Liver (tissue), 9 donors: ENCODE measurements around the gene SBF2. TPM values are rescaled to one million over a fixed set of nuclear protein-coding genes. Genes with fewer than 3 reads are reported as not detected.

Source experiments
- DNase-seq: peaks from one replicate; pipeline ENCODE4 v3.0.0-alpha.2; 2017; ENCODE audit warnings: low spot score
- H3K27ac ChIP-seq, 2 donors: one replicate each; pipeline ENCODE4 v1.7.0; 2013; ENCODE audit warnings: inconsistent platforms in 2 of 2, low read length in 2 of 2, control low read depth in 1 of 2, low read depth in 1 of 2, mild to moderate bottlenecking in 1 of 2
- H3K27me3 ChIP-seq, 4 donors: one replicate each; pipeline versions ENCODE4 v1.6.1 to v1.7.0; 2013; ENCODE audit warnings: low read length in 3 of 4, inconsistent platforms in 1 of 4, mild to moderate bottlenecking in 1 of 4, moderate library complexity in 1 of 4; ENCODE audit not compliant: control insufficient read depth in 4 of 4, insufficient read depth in 4 of 4
- H3K36me3 ChIP-seq, 4 donors: one replicate each; pipeline versions ENCODE4 v1.6.1 to v1.7.0; 2013; ENCODE audit warnings: low read length in 3 of 4, mild to moderate bottlenecking in 3 of 4, low read depth in 1 of 4, moderate library complexity in 1 of 4; ENCODE audit not compliant: control insufficient read depth in 4 of 4, insufficient read depth in 3 of 4
- H3K4me1 ChIP-seq, 4 donors: one replicate each; pipeline versions ENCODE4 v1.6.1 to v1.7.0; 2013; ENCODE audit warnings: low read length in 3 of 4, mild to moderate bottlenecking in 3 of 4, moderate library complexity in 1 of 4; ENCODE audit not compliant: control insufficient read depth in 4 of 4, insufficient read depth in 4 of 4
- H3K4me3 ChIP-seq, 3 donors: one replicate each; pipeline versions ENCODE4 v1.6.1 to v1.7.0; 2013; ENCODE audit warnings: low read length in 3 of 3, control low read depth in 1 of 3, low read depth in 1 of 3, mild to moderate bottlenecking in 1 of 3
- H3K9ac ChIP-seq, 2 donors: one replicate each; pipeline ENCODE4 v1.7.0; 2013; ENCODE audit warnings: low read length in 2 of 2, mild to moderate bottlenecking in 2 of 2, moderate library complexity in 2 of 2, control low read depth in 1 of 2, low read depth in 1 of 2
- H3K9me3 ChIP-seq, 4 donors: one replicate each; pipeline versions ENCODE4 v1.6.1 to v1.7.0; 2013; ENCODE audit warnings: low read length in 3 of 4; ENCODE audit not compliant: control insufficient read depth in 4 of 4
- ATF3 ChIP-seq: IDR thresholded peaks from 2 replicates; pipeline ENCODE4 v1.6.1; 2016; ENCODE audit warnings: antibody characterized with exemption
- CTCF ChIP-seq: fragments of 150-350 bp; IDR thresholded peaks from 2 replicates; pipeline ENCODE4 v1.5.1; 2017; ENCODE audit warnings: improper control_type of control experiment, low read depth, low read length; ENCODE audit not compliant: missing input control
- FOXA1 ChIP-seq: IDR thresholded peaks from 2 replicates; pipeline ENCODE4 v1.6.1; 2016; ENCODE audit warnings: antibody characterized with exemption
- FOXA2 ChIP-seq: IDR thresholded peaks from 2 replicates; pipeline ENCODE4 v1.6.1; 2016; ENCODE audit warnings: antibody characterized with exemption
- GABPA ChIP-seq, 2 donors: IDR thresholded peaks in 1 of 2; conservative IDR thresholded peaks in 1 of 2; 2 replicates each; pipeline ENCODE4 v1.6.1; 2016; ENCODE audit warnings: antibody characterized with exemption in 2 of 2, mild to moderate bottlenecking in 1 of 2, moderate library complexity in 1 of 2
- HNF4A ChIP-seq, 2 donors: conservative IDR thresholded peaks; 2 replicates each; pipeline ENCODE4 v1.6.1; 2016; ENCODE audit warnings: antibody characterized with exemption in 2 of 2, mild to moderate bottlenecking in 2 of 2
- HNF4G ChIP-seq: IDR thresholded peaks from 2 replicates; pipeline ENCODE4 v1.6.1; 2016; ENCODE audit warnings: antibody characterized with exemption
- JUND ChIP-seq, 2 donors: IDR thresholded peaks; 2 replicates each; pipeline ENCODE4 v1.6.1; 2016; ENCODE audit warnings: antibody characterized with exemption in 2 of 2
- MAX ChIP-seq: IDR thresholded peaks from 2 replicates; pipeline ENCODE4 v1.6.1; 2016; ENCODE audit warnings: antibody characterized with exemption
- NR2F2 ChIP-seq: IDR thresholded peaks from 2 replicates; pipeline ENCODE4 v1.6.1; 2016; ENCODE audit warnings: antibody characterized with exemption
- RAD21 ChIP-seq, 2 donors: IDR thresholded peaks; 2 replicates each; pipeline ENCODE4 v1.6.1; 2016; ENCODE audit warnings: antibody characterized with exemption in 2 of 2, mild to moderate bottlenecking in 2 of 2
- REST ChIP-seq: IDR thresholded peaks from 2 replicates; pipeline ENCODE4 v1.6.1; 2016; ENCODE audit warnings: antibody characterized with exemption, mild to moderate bottlenecking
- RXRA ChIP-seq, 2 donors: IDR thresholded peaks; 2 replicates each; pipeline ENCODE4 v1.6.1; 2017 to 2018; ENCODE audit warnings: antibody characterized with exemption in 2 of 2, mild to moderate bottlenecking in 1 of 2
- SP1 ChIP-seq: IDR thresholded peaks from 2 replicates; pipeline ENCODE4 v1.6.1; 2018; ENCODE audit warnings: antibody characterized with exemption, mild to moderate bottlenecking
- TAF1 ChIP-seq: conservative IDR thresholded peaks from 2 replicates; pipeline ENCODE4 v1.6.1; 2016; ENCODE audit warnings: antibody characterized with exemption, mild to moderate bottlenecking
- YY1 ChIP-seq: IDR thresholded peaks from 2 replicates; pipeline ENCODE4 v1.6.1; 2016; ENCODE audit warnings: antibody characterized with exemption, mild to moderate bottlenecking
- ZBTB33 ChIP-seq: IDR thresholded peaks from 2 replicates; pipeline ENCODE4 v1.6.1; 2016; ENCODE audit warnings: antibody characterized with exemption
- WGBS: extraction: QIAGEN DNeasy Blood & Tissue Kit; methylation state at CpG from one replicate; pipeline ENCODE4 v1.1.7; 2013; 5-methylcytosine and 5-hydroxymethylcytosine counted together
- polyA plus RNA-seq, 2 donors: library from polyadenylated mRNA; stranded (reverse) in 1 of 2; unstranded in 1 of 2; fragments of 200-250 nt in 1 of 2; fragments of >200 nt in 1 of 2; fragmentation: Nextera tagmentation in 1 of 2; extraction: Ambion mirVana in 1 of 2; gene quantifications; one replicate each; pipeline versions ENCODE4 v1.2.1 to v1.2.3, GENCODE V29; 2013 to 2015
- total RNA-seq, 2 donors: library from RNA; depleted of rRNA; stranded (reverse); fragments of >200 nt; gene quantifications; one replicate each; pipeline ENCODE4 v1.2.3, GENCODE V29; 2014
- donor health status: healthy.
- donor health status: healthy.
- donor health status: healthy.
- donor health status: healthy.
- donor health status: healthy.

SBF2 gene
- total and polyA plus RNA-seq, 4 donors: 7.5 to 31.3 (median 14.7) TPM

- no peaks in the 10 kb centered on the region for H3K36me3 ChIP-seq
- H3K27ac ChIP-seq: no peak overlapping the region
- no peaks in the 10 kb centered on the region for H3K4me1 ChIP-seq
- H3K9me3 ChIP-seq: peaks cover 0 to 3% (median 0%) of the 10 kb centered on the region in 4 donors
- no peaks in the 10 kb centered on the region for H3K27me3 ChIP-seq
- H3K4me3 ChIP-seq: no peak overlapping the region
- WGBS: 95% methylated on average over 1 of the region's 1 CpG
- DNase-seq: no peak
- H3K9ac ChIP-seq: no peak overlapping the region
- TF ChIP-seq REST: no peak
- no peak for TF ChIP-seq CTCF
- no peak for TF ChIP-seq HNF4A (conservative IDR thresholded peaks at IDR 0.05)
Observed at GRCh38 chr11:10201343-10201742, 92.7 kb downstream of the SBF2 start.

- no peak for TF ChIP-seq HNF4A (conservative IDR thresholded peaks at IDR 0.05)
- no peak for TF ChIP-seq ATF3
- no peak for TF ChIP-seq SP1
- no peak for TF ChIP-seq YY1
- no peak for TF ChIP-seq GABPA (IDR thresholded peaks at IDR 0.05 in 1 of 2, conservative IDR thresholded peaks at IDR 0.05 in 1 of 2)
- no peak for TF ChIP-seq JUND (IDR thresholded peaks at IDR 0.05)
- no peak for TF ChIP-seq ZBTB33
- no peak for TF ChIP-seq MAX
- TF ChIP-seq RXRA (IDR thresholded peaks at IDR 0.05): no peak
- TF ChIP-seq FOXA1: no peak
- TF ChIP-seq REST: no peak
- TF ChIP-seq FOXA2: no peak
- TF ChIP-seq RAD21 (IDR thresholded peaks at IDR 0.05): no peak
- TF ChIP-seq HNF4G: no peak
- TF ChIP-seq NR2F2: no peak
- TF ChIP-seq TAF1: no peak
- Histone ChIP-seq H3K9ac (no peak overlapping the region), H3K9me3 (no peaks in the 10 kb centered on the region), H3K4me1 (no peaks in the 10 kb centered on the region), H3K27ac (no peak overlapping the region), H3K4me3 (no peak overlapping the region), H3K36me3 (no peaks in the 10 kb centered on the region), H3K27me3 (no peaks in the 10 kb centered on the region)
- no peak for DNase-seq
- over 99% methylated on average over 2 of the region's 2 CpGs for WGBS
Observed at GRCh38 chr11:10197091-10197490, 96.9 kb downstream of the SBF2 start.
